OCI-LY7 (cell line): Measurements from ENCODE around the gene WDR4. TPM values are rescaled to one million over a fixed set of nuclear protein-coding genes. Genes with fewer than 3 reads are reported as not detected.

Experiments used
- BruUV-seq: library from RNA; stranded (reverse); fragments of 400-500 nt; replicated peaks from 2 replicates; lab custom pipeline; 2021; lab: Mats Ljungman, UMichigan
- CTCF ChIA-PET: fragments of 300-600 bp; sonication (Branson Sonifier 250); formaldehyde crosslinking; loops from one replicate; lab custom pipeline; 2022; ENCODE audit warnings: antibody characterized with exemption; ENCODE audit not compliant: unreplicated experiment; lab: Charles Lee
- POLR2A ChIA-PET: fragments of 300-600 bp; sonication (Branson Sonifier 250); formaldehyde crosslinking; loops from one replicate; lab custom pipeline; 2022; ENCODE audit warnings: antibody characterized with exemption; lab: Charles Lee
- DNase-seq: peaks from one replicate; pipeline ENCODE4 v3.0.0-alpha.2; 2015; ENCODE audit warnings: low spot score
- H2AFZ ChIP-seq: fragments of 200-600 bp; sonication (generic), shearing (Covaris generic); 2 replicates; pipeline ENCODE4 v1.6.1; 2014; ENCODE audit warnings: mild to moderate bottlenecking, antibody characterized with exemption, low read length, moderate library complexity
- H3K27ac ChIP-seq: fragments of 200-600 bp; sonication (generic); 2 replicates; pipeline ENCODE4 v1.5.1; 2014; ENCODE audit warnings: mixed run types, low read depth, mild to moderate bottlenecking, moderate library complexity, low read length, inconsistent platforms; ENCODE audit not compliant: poor library complexity, severe bottlenecking
- H3K36me3 ChIP-seq: fragments of 200-600 bp; sonication (generic); 2 replicates; pipeline ENCODE4 v1.6.1; 2014; ENCODE audit warnings: mild to moderate bottlenecking, antibody characterized with exemption, low read length, moderate library complexity, mixed read lengths; ENCODE audit not compliant: insufficient read depth
- H3K4me1 ChIP-seq: fragments of 200-600 bp; sonication (generic); 2 replicates; pipeline ENCODE4 v1.5.1; 2014; ENCODE audit warnings: mild to moderate bottlenecking, low read length; ENCODE audit not compliant: insufficient read depth, poor library complexity, severe bottlenecking
- H3K4me2 ChIP-seq: fragments of 200-600 bp; sonication (generic); 2 replicates; pipeline ENCODE4 v1.6.1; 2014; ENCODE audit warnings: mild to moderate bottlenecking, low read length
- H3K4me3 ChIP-seq: fragments of 200-600 bp; sonication (generic); 2 replicates; pipeline ENCODE4 v1.5.1; 2014; ENCODE audit warnings: mild to moderate bottlenecking, low read depth, low read length; ENCODE audit not compliant: poor library complexity, severe bottlenecking
- H3K79me2 ChIP-seq: fragments of 200-600 bp; sonication (generic); 2 replicates; pipeline ENCODE4 v1.6.1; 2016; ENCODE audit warnings: low read depth, mild to moderate bottlenecking, low read length, moderate library complexity, mixed read lengths; ENCODE audit not compliant: insufficient read depth
- H3K9me2 ChIP-seq: fragments of 200-600 bp; sonication (generic); 2 replicates; pipeline ENCODE4 v1.6.1; 2016; ENCODE audit warnings: mild to moderate bottlenecking, low read length, mixed read lengths; ENCODE audit not compliant: insufficient read depth
- H3K9me3 ChIP-seq: fragments of 200-600 bp; sonication (generic); 2 replicates; pipeline ENCODE4 v1.6.1; 2014; ENCODE audit warnings: mild to moderate bottlenecking, mixed run types, low read length, mixed read lengths
- H4K20me1 ChIP-seq: fragments of 200-600 bp; sonication (generic); 2 replicates; pipeline ENCODE4 v1.6.1; 2014; ENCODE audit warnings: mild to moderate bottlenecking, antibody characterized with exemption, low read length, moderate library complexity, mixed read lengths; ENCODE audit not compliant: insufficient read depth
- CTCF ChIP-seq: fragments of 200-600 bp; sonication (generic); conservative IDR thresholded peaks from 2 replicates; pipeline ENCODE4 v1.5.1; 2014; ENCODE audit warnings: mild to moderate bottlenecking, antibody characterized with exemption, low read length, moderate library complexity, mixed read lengths
- EZH2phosphoT487 ChIP-seq: fragments of 200-600 bp; sonication (generic); IDR thresholded peaks from 2 replicates; pipeline ENCODE4 v1.6.1; 2018; ENCODE audit warnings: low read depth, borderline replicate concordance, mild to moderate bottlenecking, mixed run types, antibody characterized with exemption, low read length, moderate library complexity, mixed read lengths
- intact Hi-C: fragments of 100-400 bp; cut with micrococcal nuclease; formaldehyde crosslinking; loops from one replicate; pipeline ENCODE4 v1.10.0; 2022; ENCODE audit not compliant: unreplicated experiment
- total RNA-seq, 2 experiments: library from RNA; depleted of rRNA in 1 of 2; stranded (reverse); fragments of >200 nt in 1 of 2; shearing (Covaris generic) in 1 of 2; gene quantifications; 2 replicates each; pipeline ENCODE4 v1.2.3, GENCODE V29; 2014 to 2022

WDR4 gene
- total RNA-seq, 2 experiments from 2014 or later = 45.7 to 73.8 TPM

- H4K20me1 ChIP-seq = peaks cover 12% of the 10 kb centered on the region; the same call in 1 of the 2 replicates
Observed at GRCh38 chr21:42864815-42865775, 14.2 kb downstream of the WDR4 start.

GRCh38 chr21:42864286-42864685 is 15.1 kb downstream of the WDR4 start:
- ChIA-PET CTCF (no interaction called here), POLR2A (no interaction called here)
- no peak overlapping the region for H3K4me2 ChIP-seq
- H3K36me3 ChIP-seq = peaks cover 93% of the 10 kb centered on the region
- H2AFZ ChIP-seq = no peak overlapping the region
- H3K79me2 ChIP-seq = peaks cover 50% of the 10 kb centered on the region
- peaks cover 12% of the 10 kb centered on the region; the same call in 1 of the 2 replicates for H4K20me1 ChIP-seq
- no peak overlapping the region for H3K4me3 ChIP-seq
- no peak overlapping the region for H3K27ac ChIP-seq
- no TSS peak for BruUV-seq
- H3K9me2 ChIP-seq = no peaks in the 10 kb centered on the region
- H3K4me1 ChIP-seq = no peaks in the 10 kb centered on the region
- intact Hi-C loops = no loop called here
- H3K9me3 ChIP-seq = no peaks in the 10 kb centered on the region
- no peak for DNase-seq
- TF ChIP-seq CTCF = no peak
- no peak for TF ChIP-seq EZH2phosphoT487

More at GRCh38 chr21:42864815-42865775, 14.2 kb downstream of the WDR4 start:
- Histone ChIP-seq H2AFZ (no peak overlapping the region), H3K79me2 (peaks cover 52% of the 10 kb centered on the region), H3K9me3 (no peaks in the 10 kb centered on the region), H3K36me3 (peaks cover 93% of the 10 kb centered on the region), H3K9me2 (no peaks in the 10 kb centered on the region), H3K4me2 (no peak overlapping the region), H3K27ac (no peak overlapping the region), H3K4me3 (no peak overlapping the region), H3K4me1 (no peaks in the 10 kb centered on the region)
- intact Hi-C loops = no loop called here
- POLR2A ChIA-PET = no interaction called here
- TF ChIP-seq EZH2phosphoT487 = no peak
- TF ChIP-seq CTCF = no peak
- CTCF ChIA-PET = no interaction called here
- BruUV-seq = no TSS peak
- no peak for DNase-seq

- no peak for TF ChIP-seq CTCF
- TF ChIP-seq EZH2phosphoT487 = no peak
- intact Hi-C loops = no loop called here
- POLR2A ChIA-PET = no interaction called here
- CTCF ChIA-PET = no interaction called here
- Histone ChIP-seq H3K4me3 (no peak overlapping the region), H2AFZ (no peak overlapping the region), H4K20me1 (peaks cover 12% of the 10 kb centered on the region; the same call in 1 of the 2 replicates), H3K4me1 (no peaks in the 10 kb centered on the region), H3K36me3 (peaks cover 93% of the 10 kb centered on the region), H3K9me2 (no peaks in the 10 kb centered on the region), H3K27ac (no peak overlapping the region), H3K9me3 (no peaks in the 10 kb centered on the region), H3K4me2 (no peak overlapping the region), H3K79me2 (peaks cover 43% of the 10 kb centered on the region)
- no TSS peak for BruUV-seq
- no peak for DNase-seq
Observed at GRCh38 chr21:42863504-42863870, 15.9 kb downstream of the WDR4 start.
